ENCODE measurements around the gene INPP4B. TPM values are rescaled to one million over a fixed set of nuclear protein-coding genes. Genes with fewer than 3 reads are reported as not detected.
A peak's percentile ranks its signal among the peaks of the same experiment; 100 is the strongest.

INPP4B gene
- total and polyA plus RNA-seq, 2 donors (not counting 1 experiment from before 2014, with no cell fraction given) = 19.7 to 22.2 TPM

DNA sequence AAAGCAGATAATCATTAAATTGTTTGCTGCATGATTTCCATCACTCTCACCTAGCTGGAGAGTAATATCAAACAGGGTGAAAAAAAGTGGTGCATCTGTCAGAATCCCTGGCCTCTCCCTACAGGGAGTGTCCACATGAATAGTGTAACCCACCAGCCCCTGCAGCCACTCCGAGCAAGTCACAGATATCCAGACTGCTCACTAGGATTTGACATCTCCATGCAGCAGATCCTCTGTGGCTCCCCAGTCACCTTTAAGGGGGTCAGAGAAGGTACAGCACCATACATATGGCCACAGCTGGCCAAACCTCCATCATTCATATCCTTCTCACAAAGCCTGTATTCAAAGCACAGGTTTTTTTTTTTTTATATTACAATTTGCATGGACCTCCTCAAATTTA, 536.3 kb downstream of the INPP4B start:
- H3K27ac ChIP-seq (ENCODE audit: insufficient read depth, low read length) = no peak overlapping the region
- H3K9me3 ChIP-seq (ENCODE audit: control insufficient read depth, insufficient read depth, low read depth, low read length) = no peaks in the 10 kb centered on the region
- TF ChIP-seq, protein P1, sequence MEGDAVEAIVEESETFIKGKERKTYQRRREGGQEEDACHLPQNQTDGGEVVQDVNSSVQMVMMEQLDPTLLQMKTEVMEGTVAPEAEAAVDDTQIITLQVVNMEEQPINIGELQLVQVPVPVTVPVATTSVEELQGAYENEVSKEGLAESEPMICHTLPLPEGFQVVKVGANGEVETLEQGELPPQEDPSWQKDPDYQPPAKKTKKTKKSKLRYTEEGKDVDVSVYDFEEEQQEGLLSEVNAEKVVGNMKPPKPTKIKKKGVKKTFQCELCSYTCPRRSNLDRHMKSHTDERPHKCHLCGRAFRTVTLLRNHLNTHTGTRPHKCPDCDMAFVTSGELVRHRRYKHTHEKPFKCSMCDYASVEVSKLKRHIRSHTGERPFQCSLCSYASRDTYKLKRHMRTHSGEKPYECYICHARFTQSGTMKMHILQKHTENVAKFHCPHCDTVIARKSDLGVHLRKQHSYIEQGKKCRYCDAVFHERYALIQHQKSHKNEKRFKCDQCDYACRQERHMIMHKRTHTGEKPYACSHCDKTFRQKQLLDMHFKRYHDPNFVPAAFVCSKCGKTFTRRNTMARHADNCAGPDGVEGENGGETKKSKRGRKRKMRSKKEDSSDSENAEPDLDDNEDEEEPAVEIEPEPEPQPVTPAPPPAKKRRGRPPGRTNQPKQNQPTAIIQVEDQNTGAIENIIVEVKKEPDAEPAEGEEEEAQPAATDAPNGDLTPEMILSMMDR (conservative IDR thresholded peaks at IDR 0.05 in 1 of 2, IDR thresholded peaks at IDR 0.05 in 1 of 2; ENCODE audit: low read depth in 1 of 2, low read length in 2 of 2) = no peak
- no peak for TF ChIP-seq EZH2 (IDR thresholded peaks at IDR 0.05; ENCODE audit: low read length, missing control alignments)
- H3K79me2 ChIP-seq (ENCODE audit: control insufficient read depth, insufficient read depth, low read length) = no peaks in the 10 kb centered on the region
- no peaks in the 10 kb centered on the region for H3K27me3 ChIP-seq (ENCODE audit: control insufficient read depth, insufficient read depth, low read length)
- H2AFZ ChIP-seq (ENCODE audit: low read length) = no peak overlapping the region
- H3K4me3 ChIP-seq (replicated peaks in 1 of 4; ENCODE audit: control extremely low read depth in 1 of 4, insufficient read depth in 1 of 4, low read depth in 3 of 4, low read length in 4 of 4) = no peak overlapping the region
- no peaks in the 10 kb centered on the region for H3K4me1 ChIP-seq (ENCODE audit: control insufficient read depth, extremely low read depth, insufficient read depth, low read length)
- no peak for DNase-seq (ENCODE audit: low read depth in 2 of 2)
- H3K36me3 ChIP-seq (ENCODE audit: control insufficient read depth, insufficient read depth, low read length) = no peaks in the 10 kb centered on the region
- H3K9ac ChIP-seq (ENCODE audit: insufficient read depth, low read length) = no peak overlapping the region
- H4K20me1 ChIP-seq (ENCODE audit: control insufficient read depth, extremely low read depth, insufficient read depth, low read length) = no peaks in the 10 kb centered on the region
- no peak overlapping the region for H3K4me2 ChIP-seq (ENCODE audit: extremely low read depth, insufficient read depth, low read length)

DNA sequence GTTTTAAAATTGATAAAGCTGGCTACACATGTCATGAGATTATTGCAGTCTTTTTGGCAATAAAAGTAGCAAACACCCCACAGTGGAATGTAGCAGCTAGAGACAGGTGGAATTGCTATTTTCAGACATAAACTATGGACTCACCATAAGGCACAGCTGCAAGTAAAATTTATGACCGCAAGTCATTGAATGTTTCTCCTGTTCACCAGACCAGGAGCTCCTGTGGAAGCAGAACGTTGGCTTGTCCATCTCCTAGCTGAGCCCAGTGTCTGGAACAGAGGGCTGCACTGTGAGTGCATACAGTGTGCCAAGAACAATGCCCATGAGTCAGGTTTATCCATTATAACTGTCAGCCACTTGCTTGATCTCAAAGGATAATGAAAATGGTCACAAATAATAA, 538.2 kb downstream of the INPP4B start:
- Histone ChIP-seq H2AFZ (ENCODE audit: low read length) (no peak overlapping the region), H3K9me3 (ENCODE audit: control insufficient read depth, insufficient read depth, low read depth, low read length) (no peaks in the 10 kb centered on the region), H3K79me2 (ENCODE audit: control insufficient read depth, insufficient read depth, low read length) (no peaks in the 10 kb centered on the region), H3K4me3 (replicated peaks in 1 of 4; ENCODE audit: control extremely low read depth in 1 of 4, insufficient read depth in 1 of 4, low read depth in 3 of 4, low read length in 4 of 4) (no peak overlapping the region), H3K36me3 (ENCODE audit: control insufficient read depth, insufficient read depth, low read length) (no peaks in the 10 kb centered on the region), H3K27ac (ENCODE audit: insufficient read depth, low read length) (no peak overlapping the region), H3K9ac (ENCODE audit: insufficient read depth, low read length) (no peak overlapping the region), H3K4me1 (ENCODE audit: control insufficient read depth, extremely low read depth, insufficient read depth, low read length) (no peaks in the 10 kb centered on the region), H3K4me2 (ENCODE audit: extremely low read depth, insufficient read depth, low read length) (no peak overlapping the region), H3K27me3 (ENCODE audit: control insufficient read depth, insufficient read depth, low read length) (no peaks in the 10 kb centered on the region), H4K20me1 (ENCODE audit: control insufficient read depth, extremely low read depth, insufficient read depth, low read length) (no peaks in the 10 kb centered on the region)
- no peak for TF ChIP-seq EZH2 (IDR thresholded peaks at IDR 0.05; ENCODE audit: low read length, missing control alignments)
- TF ChIP-seq, protein P1 (conservative IDR thresholded peaks at IDR 0.05 in 1 of 2, IDR thresholded peaks at IDR 0.05 in 1 of 2; ENCODE audit: low read depth in 1 of 2, low read length in 2 of 2) = no peak
- peak in 1 of 2 donors; percentile 12 for DNase-seq (ENCODE audit: low read depth in 2 of 2)

DNA sequence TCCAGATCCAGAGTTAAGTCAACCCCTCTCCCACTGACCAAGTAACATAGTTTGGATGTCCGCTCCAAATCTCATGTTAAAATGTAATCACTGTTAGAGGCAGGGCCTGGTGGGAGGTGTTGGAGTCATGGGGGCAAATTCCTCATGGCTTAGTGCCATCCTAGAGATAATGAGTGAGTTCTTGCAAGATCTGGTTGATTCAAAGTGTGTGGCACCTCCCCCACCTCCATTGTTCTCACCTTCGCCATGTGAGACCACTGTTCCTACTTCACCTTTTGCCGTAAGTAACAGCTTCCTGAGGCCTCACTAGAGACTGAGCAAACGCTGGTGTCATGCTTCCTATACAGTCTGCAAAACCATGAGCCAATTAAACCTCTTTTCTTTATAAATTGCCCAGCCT, 548.8 kb downstream of the INPP4B start:
- H2AFZ ChIP-seq (ENCODE audit: low read length) = no peak overlapping the region
- H3K36me3 ChIP-seq (ENCODE audit: control insufficient read depth, insufficient read depth, low read length) = no peaks in the 10 kb centered on the region
- H3K27me3 ChIP-seq (ENCODE audit: control insufficient read depth, insufficient read depth, low read length) = no peaks in the 10 kb centered on the region
- no peak overlapping the region for H3K27ac ChIP-seq (ENCODE audit: insufficient read depth, low read length)
- no peak overlapping the region for H3K4me2 ChIP-seq (ENCODE audit: extremely low read depth, insufficient read depth, low read length)
- no peak overlapping the region for H3K9ac ChIP-seq (ENCODE audit: insufficient read depth, low read length)
- no peak for TF ChIP-seq EZH2 (IDR thresholded peaks at IDR 0.05; ENCODE audit: low read length, missing control alignments)
- TF ChIP-seq, protein P1 (conservative IDR thresholded peaks at IDR 0.05 in 1 of 2, IDR thresholded peaks at IDR 0.05 in 1 of 2; ENCODE audit: low read depth in 1 of 2, low read length in 2 of 2) = no peak
- no peaks in the 10 kb centered on the region for H3K79me2 ChIP-seq (ENCODE audit: control insufficient read depth, insufficient read depth, low read length)
- no peaks in the 10 kb centered on the region for H3K9me3 ChIP-seq (ENCODE audit: control insufficient read depth, insufficient read depth, low read depth, low read length)
- no peaks in the 10 kb centered on the region for H3K4me1 ChIP-seq (ENCODE audit: control insufficient read depth, extremely low read depth, insufficient read depth, low read length)
- no peak overlapping the region for H3K4me3 ChIP-seq (replicated peaks in 1 of 4; ENCODE audit: control extremely low read depth in 1 of 4, insufficient read depth in 1 of 4, low read depth in 3 of 4, low read length in 4 of 4)
- no peak for DNase-seq (ENCODE audit: low read depth in 2 of 2)
- H4K20me1 ChIP-seq (ENCODE audit: control insufficient read depth, extremely low read depth, insufficient read depth, low read length) = no peaks in the 10 kb centered on the region

All from fibroblast of lung (primary cell).